Keratinocyte (primary cell): ENCODE measurements around the gene SMYD3. TPM values are rescaled to one million over a fixed set of nuclear protein-coding genes. Genes with fewer than 3 reads are reported as not detected.

Experiments used
- DNase-seq: peaks from one replicate; pipeline ENCODE4 v3.0.0-alpha.2; 2011; ENCODE audit warnings: low read depth, missing footprints, low spot score
- FAIRE-seq: peaks from 2 replicates; lab custom pipeline; 2011; peaks lifted over from hg19 to GRCh38; lab: Jason Lieb, UNC
- H2AFZ ChIP-seq: 2 replicates; pipeline ENCODE4 v1.6.0; 2012; ENCODE audit warnings: low read length, control low read depth, inconsistent platforms; ENCODE audit not compliant: control insufficient read depth
- H3K27ac ChIP-seq: 2 replicates; pipeline ENCODE4 v1.5.1; 2011; ENCODE audit warnings: low read length; ENCODE audit not compliant: control insufficient read depth, insufficient read depth
- H3K27me3 ChIP-seq: 3 replicates; pipeline ENCODE4 v1.6.0; 2011; ENCODE audit warnings: low read length; ENCODE audit not compliant: control insufficient read depth, insufficient read depth; ENCODE audit errors: extremely low read depth
- H3K36me3 ChIP-seq, 2 experiments: 2 replicates in 1 of 2; 3 replicates in 1 of 2; pipeline ENCODE4 v1.5.1; 2011; ENCODE audit warnings: low read length in 2 of 2, mild to moderate bottlenecking in 1 of 2; ENCODE audit not compliant: control insufficient read depth in 2 of 2, insufficient read depth in 2 of 2; ENCODE audit errors: extremely low read depth in 1 of 2
- H3K4me1 ChIP-seq: 3 replicates; pipeline ENCODE4 v1.5.1; 2011; ENCODE audit warnings: low read length; ENCODE audit not compliant: control insufficient read depth, insufficient read depth; ENCODE audit errors: extremely low read depth
- H3K4me2 ChIP-seq: 3 replicates; pipeline ENCODE4 v1.6.0; 2011; ENCODE audit warnings: low read depth, low read length; ENCODE audit not compliant: control insufficient read depth, insufficient read depth; ENCODE audit errors: extremely low read depth
- H3K4me3 ChIP-seq, 3 experiments: fragments of 200-600 bp in 1 of 3; sonication (generic) in 1 of 3; 2 replicates in 2 of 3; 3 replicates in 1 of 3; pipeline ENCODE4 v1.5.1; 2011 to 2016; ENCODE audit warnings: low read length in 3 of 3, mild to moderate bottlenecking in 3 of 3, control low read depth in 2 of 3, inconsistent platforms in 1 of 3, low read depth in 1 of 3, mixed read lengths in 1 of 3, mixed run types in 1 of 3, moderate library complexity in 1 of 3; ENCODE audit not compliant: control insufficient read depth in 2 of 3, insufficient read depth in 2 of 3; ENCODE audit errors: extremely low read depth in 1 of 3
- H3K79me2 ChIP-seq: 2 replicates; pipeline ENCODE4 v1.6.0; 2012; ENCODE audit warnings: low read length; ENCODE audit not compliant: control insufficient read depth, insufficient read depth
- H3K9ac ChIP-seq: 3 replicates; pipeline ENCODE4 v1.6.0; 2011; ENCODE audit warnings: low read length; ENCODE audit not compliant: control insufficient read depth, insufficient read depth; ENCODE audit errors: extremely low read depth
- H3K9me1 ChIP-seq: 3 replicates; pipeline ENCODE4 v1.6.0; 2011; ENCODE audit warnings: low read length; ENCODE audit not compliant: control insufficient read depth, insufficient read depth; ENCODE audit errors: extremely low read depth
- H3K9me3 ChIP-seq: 2 replicates; pipeline ENCODE4 v1.5.1; 2012; ENCODE audit warnings: low read depth, low read length; ENCODE audit not compliant: control insufficient read depth
- H4K20me1 ChIP-seq: 3 replicates; pipeline ENCODE4 v1.6.0; 2011; ENCODE audit warnings: low read length; ENCODE audit not compliant: control insufficient read depth, insufficient read depth; ENCODE audit errors: extremely low read depth
- EZH2 ChIP-seq: IDR thresholded peaks from one replicate; pipeline ENCODE4 v1.6.1; 2012; ENCODE audit warnings: inconsistent platforms, mild to moderate bottlenecking, low read length, moderate library complexity
- dilution Hi-C: fragments of 300-500 bp; cut with MboI; formaldehyde crosslinking; loops from one replicate; pipeline ENCODE4 v1.7.0; 2020; ENCODE audit warnings: low sequenced_read_pairs; ENCODE audit not compliant: extremely low pct_ligation_motif_present
- polyA plus RNA-seq, 5 experiments: library from polyadenylated mRNA; depleted of rRNA in 3 of 5; stranded (reverse) in 3 of 5; stranded (forward) in 1 of 5; unstranded in 1 of 5; fragments of >200 nt; gene quantifications; 1 replicate in 1 of 5; 2 replicates in 3 of 5; 3 replicates in 1 of 5; pipeline versions ENCODE4 v1.2.1 to v1.2.3, GENCODE V29; 2011 to 2012; ENCODE audit warnings: missing spikeins in 2 of 5, low read depth in 1 of 5, low replicate concordance in 1 of 5
- TF ChIP-seq, protein P1 (sequence below), 3 experiments: IDR thresholded peaks in 1 of 3; conservative IDR thresholded peaks in 1 of 3; optimal IDR thresholded peaks in 1 of 3; 2 replicates in 2 of 3; 3 replicates in 1 of 3; pipeline versions ENCODE3 to v1.5.1; 2011; ENCODE audit warnings: low read length in 3 of 3, mild to moderate bottlenecking in 3 of 3, moderate library complexity in 2 of 3, control low read depth in 1 of 3, inconsistent platforms in 1 of 3; ENCODE audit not compliant: insufficient read depth in 2 of 3; ENCODE audit errors: extremely low read depth in 1 of 3

SMYD3 gene
- polyA plus RNA-seq, 1 donor (not counting 4 experiments of a cell fraction or from before 2014, with no cell fraction given) = 31.0 TPM

DNA sequence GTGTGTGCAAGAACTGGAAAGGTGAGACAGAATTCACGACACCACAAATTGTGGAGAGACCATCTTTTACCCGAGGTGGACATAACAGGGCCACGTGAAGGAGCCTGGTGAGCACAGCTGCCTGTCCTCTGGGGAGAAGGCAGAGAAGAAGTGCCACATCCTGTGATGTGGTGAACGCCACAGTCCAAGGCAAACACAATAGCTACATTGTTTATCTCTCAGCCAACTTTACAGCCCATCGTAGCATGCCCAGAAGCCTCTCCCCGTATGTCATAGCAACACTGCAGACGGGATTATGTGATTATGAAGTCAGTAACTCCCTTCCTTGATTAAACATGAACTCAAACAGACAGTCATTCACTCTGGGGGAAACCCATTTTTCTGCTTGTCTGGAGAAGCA, 612.2 kb downstream of the SMYD3 start:
- FAIRE-seq (no peak), DNase-seq (no peak)
- H3K27ac ChIP-seq = no peak overlapping the region

DNA sequence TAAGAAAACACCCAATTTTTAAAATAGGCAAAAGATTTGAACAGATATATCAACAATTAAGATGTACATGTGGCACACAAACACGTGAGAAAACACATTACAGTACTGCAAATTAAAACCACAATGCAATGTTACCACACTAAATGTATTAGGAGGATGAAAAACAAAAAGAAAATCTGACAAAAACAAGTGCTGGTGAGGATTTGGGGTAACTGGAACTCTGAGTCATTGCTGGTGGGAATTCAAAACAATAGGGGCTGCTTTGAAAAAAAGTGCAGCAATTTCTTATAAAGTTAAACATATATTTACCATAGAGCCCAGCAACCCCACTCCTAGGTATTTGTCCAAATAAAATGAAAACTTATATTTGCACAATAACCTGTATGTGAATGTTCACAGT, 614.1 kb downstream of the SMYD3 start:
- no peaks in the 10 kb centered on the region for H3K36me3 ChIP-seq
- no peaks in the 10 kb centered on the region for H3K9me3 ChIP-seq
- no peak overlapping the region for H3K27ac ChIP-seq
- H3K4me1 ChIP-seq = no peaks in the 10 kb centered on the region
- no peak overlapping the region for H3K9ac ChIP-seq
- TF ChIP-seq, protein P1, sequence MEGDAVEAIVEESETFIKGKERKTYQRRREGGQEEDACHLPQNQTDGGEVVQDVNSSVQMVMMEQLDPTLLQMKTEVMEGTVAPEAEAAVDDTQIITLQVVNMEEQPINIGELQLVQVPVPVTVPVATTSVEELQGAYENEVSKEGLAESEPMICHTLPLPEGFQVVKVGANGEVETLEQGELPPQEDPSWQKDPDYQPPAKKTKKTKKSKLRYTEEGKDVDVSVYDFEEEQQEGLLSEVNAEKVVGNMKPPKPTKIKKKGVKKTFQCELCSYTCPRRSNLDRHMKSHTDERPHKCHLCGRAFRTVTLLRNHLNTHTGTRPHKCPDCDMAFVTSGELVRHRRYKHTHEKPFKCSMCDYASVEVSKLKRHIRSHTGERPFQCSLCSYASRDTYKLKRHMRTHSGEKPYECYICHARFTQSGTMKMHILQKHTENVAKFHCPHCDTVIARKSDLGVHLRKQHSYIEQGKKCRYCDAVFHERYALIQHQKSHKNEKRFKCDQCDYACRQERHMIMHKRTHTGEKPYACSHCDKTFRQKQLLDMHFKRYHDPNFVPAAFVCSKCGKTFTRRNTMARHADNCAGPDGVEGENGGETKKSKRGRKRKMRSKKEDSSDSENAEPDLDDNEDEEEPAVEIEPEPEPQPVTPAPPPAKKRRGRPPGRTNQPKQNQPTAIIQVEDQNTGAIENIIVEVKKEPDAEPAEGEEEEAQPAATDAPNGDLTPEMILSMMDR (optimal IDR thresholded peaks at IDR 0.05 in 1 of 3, IDR thresholded peaks at IDR 0.05 in 1 of 3, conservative IDR thresholded peaks at IDR 0.05 in 1 of 3; ENCODE audit: extremely low read depth in 1 of 3, insufficient read depth in 2 of 3, low read length in 3 of 3) = no peak
- TF ChIP-seq EZH2 = no peak
- no peaks in the 10 kb centered on the region for H3K27me3 ChIP-seq
- no peak overlapping the region for H3K4me3 ChIP-seq
- H2AFZ ChIP-seq = no peak overlapping the region
- H4K20me1 ChIP-seq = no peaks in the 10 kb centered on the region
- no peaks in the 10 kb centered on the region for H3K9me1 ChIP-seq
- no peak overlapping the region for H3K4me2 ChIP-seq
- FAIRE-seq = no peak
- no peak for DNase-seq
- no peaks in the 10 kb centered on the region for H3K79me2 ChIP-seq
- dilution Hi-C loops = no loop called here

More for the DNA sequence above, 612.2 kb downstream of the SMYD3 start:
- dilution Hi-C loops = no loop called here
- H4K20me1 ChIP-seq = no peaks in the 10 kb centered on the region
- no peaks in the 10 kb centered on the region for H3K4me1 ChIP-seq
- H2AFZ ChIP-seq = no peak overlapping the region
- H3K4me2 ChIP-seq = no peak overlapping the region
- no peaks in the 10 kb centered on the region for H3K27me3 ChIP-seq
- H3K36me3 ChIP-seq = no peaks in the 10 kb centered on the region
- H3K9ac ChIP-seq = no peak overlapping the region
- H3K79me2 ChIP-seq = no peaks in the 10 kb centered on the region
- H3K9me3 ChIP-seq = no peaks in the 10 kb centered on the region
- H3K9me1 ChIP-seq = no peaks in the 10 kb centered on the region
- TF ChIP-seq, protein P1 (optimal IDR thresholded peaks at IDR 0.05 in 1 of 3, IDR thresholded peaks at IDR 0.05 in 1 of 3, conservative IDR thresholded peaks at IDR 0.05 in 1 of 3; ENCODE audit: extremely low read depth in 1 of 3, insufficient read depth in 2 of 3, low read length in 3 of 3) = no peak
- no peak for TF ChIP-seq EZH2
- no peak overlapping the region for H3K4me3 ChIP-seq
